Measurements from ENCODE around the gene PXDN. TPM values are rescaled to one million over a fixed set of nuclear protein-coding genes. Genes with fewer than 3 reads are reported as not detected.
"Not testable (repeated sequence)": the region's sequence is repeated elsewhere in the genome, so short reads cannot be mapped to it uniquely, and the experiment has no call there.

PXDN gene
- total RNA-seq, 2 experiments from 2014 or later = 1.3 to 1.4 TPM

DNA sequence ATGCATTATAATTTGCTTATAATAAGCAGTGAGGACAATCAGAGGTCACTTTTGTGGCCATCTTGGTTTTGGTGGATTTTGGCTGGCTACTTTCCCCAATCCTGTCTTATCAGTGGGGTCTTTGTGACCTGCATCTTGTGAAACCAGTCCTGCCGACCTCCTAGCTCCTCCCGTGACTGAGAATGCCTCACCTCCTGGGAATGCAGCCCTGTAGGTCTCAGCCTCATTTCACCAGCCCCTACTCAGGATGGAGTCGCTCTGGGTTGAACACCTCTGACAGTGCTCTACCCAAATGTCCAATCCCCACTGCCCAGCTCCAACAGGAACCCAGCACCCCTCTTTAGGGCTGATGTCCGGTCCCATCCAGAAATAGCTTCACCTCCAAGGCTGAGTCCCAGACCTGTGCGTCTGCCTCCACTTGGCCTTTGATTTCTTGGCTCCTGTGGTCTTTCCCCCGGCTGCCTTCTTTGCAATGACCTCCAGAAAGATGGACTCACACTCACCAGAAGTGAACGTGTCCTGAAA, 31.3 kb upstream of the PXDN start:
- CTCF ChIA-PET = no interaction called here

DNA sequence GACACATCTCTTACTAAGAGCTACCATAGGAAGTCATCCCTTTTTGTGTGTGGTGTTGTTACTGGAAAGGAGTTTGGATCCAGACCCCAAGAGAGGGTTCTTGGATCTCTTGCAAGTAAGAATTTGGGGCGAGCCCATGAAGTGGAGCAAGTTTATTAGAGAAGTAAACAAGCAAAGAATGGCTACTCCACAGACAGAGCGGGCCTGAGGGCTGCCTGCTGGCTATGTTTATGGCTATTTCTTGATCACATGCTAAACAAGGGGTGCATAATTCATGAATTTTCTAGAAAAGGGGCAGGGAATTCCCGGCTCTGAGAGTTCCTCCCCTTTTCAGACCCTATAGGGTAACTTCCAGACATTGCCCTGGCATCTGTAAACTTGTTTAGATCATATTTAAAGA, 30.6 kb upstream of the PXDN start:
- ChIA-PET CTCF (no interaction called here), POLR2A (no interaction called here)

More for the DNA sequence above, 31.3 kb upstream of the PXDN start:
- POLR2A ChIA-PET = no interaction called here

- CTCF ChIA-PET = no interaction called here
- POLR2A ChIA-PET = no interaction called here
Observed at GRCh38 chr2:1773883-1774282, 29.6 kb upstream of the PXDN start.

GRCh38 chr2:1772471-1773267, 28.4 kb upstream of the PXDN start:
- POLR2A ChIA-PET = no interaction called here
- CTCF ChIA-PET = no interaction called here

GRCh38 chr2:1771626-1772280, 27.4 kb upstream of the PXDN start:
- ChIA-PET CTCF (no interaction called here), POLR2A (no interaction called here)

DNA sequence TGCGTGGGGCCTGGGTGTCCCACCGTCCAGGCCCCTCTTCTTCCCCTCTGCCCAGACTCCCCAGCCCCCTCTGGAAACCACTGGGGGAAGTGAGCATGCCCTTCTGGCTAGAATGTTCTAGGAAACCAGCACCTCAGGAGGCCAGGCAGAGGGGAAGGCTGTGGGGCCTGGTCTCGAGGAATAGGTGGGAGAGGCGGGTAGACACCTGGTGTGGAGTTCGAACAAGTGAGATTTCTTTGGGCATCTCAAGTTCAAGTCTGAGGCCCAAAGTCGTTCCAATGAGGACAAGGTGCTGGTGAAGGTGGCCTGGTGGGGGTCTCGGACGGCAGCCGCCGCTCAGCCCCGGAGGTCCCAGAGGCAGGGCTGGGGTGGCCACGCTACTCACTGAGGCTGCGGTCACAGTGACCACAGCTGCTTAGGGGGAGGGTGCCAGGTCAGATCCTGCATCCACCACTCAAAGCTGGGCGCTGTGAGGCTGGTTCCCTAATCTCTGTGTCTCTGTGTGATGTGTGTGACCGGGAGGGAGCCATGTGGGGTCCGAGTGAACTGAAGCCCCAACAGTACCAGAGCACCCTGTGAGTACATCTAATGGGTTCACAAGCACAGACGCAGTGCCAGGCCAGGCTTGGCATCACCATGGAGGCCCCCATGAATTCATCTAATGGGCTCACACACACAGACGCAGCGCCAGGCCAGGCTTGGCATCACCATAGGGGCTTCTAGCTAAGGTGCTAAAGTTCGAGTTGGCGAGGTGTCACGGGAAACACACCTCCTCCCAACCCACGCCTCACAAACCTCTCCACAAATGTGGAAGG, 26.5 kb upstream of the PXDN start:
- CTCF ChIA-PET = no interaction called here
- POLR2A ChIA-PET = no interaction called here

- CTCF ChIA-PET = interaction anchor here (1.4 kb wide), 1 partner anchor 19 kb away, joined by 4 read pairs; no protein-coding TSS in a partner anchor
- POLR2A ChIA-PET = no interaction called here
Observed at GRCh38 chr2:1769703-1770422, 25.5 kb upstream of the PXDN start.

DNA sequence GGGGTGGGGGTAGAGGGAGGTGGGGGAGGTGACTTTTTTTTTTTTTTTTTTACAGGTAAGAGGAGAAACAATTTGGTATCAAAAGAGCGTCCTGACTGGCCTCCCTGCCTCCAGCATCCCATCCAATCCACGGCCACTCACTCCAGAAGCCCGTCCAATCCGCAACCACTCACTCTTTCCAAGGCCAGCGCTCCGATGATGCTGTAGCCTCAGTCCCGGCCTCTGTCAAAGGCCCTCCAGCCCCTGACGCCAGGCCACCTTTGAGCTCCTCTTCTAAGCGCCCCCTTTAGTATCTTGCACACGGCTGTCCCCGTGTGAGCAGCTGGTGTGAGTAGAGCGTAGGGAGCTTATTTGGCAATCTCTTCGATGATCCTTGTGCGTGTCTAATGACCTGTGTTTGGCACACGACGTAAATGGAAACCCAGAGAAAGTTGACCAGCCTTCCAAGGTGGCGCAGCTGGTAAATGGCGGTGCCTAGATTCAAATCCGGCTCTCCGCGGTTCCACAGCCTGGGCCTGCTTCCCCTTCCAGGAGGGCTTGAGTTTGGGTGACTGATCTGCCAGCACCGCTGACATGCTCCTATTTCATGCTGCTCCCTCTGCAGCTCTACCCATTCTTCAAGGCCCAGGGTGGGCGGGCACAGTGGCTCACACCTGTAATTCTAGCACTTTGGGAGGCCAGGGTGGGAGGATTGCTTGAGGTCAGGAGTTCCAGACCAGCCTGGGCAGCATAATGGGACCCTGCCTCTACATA, 23.8 kb upstream of the PXDN start:
- ChIA-PET POLR2A (no interaction called here), CTCF (no interaction called here)

- POLR2A ChIA-PET = no interaction called here
- CTCF ChIA-PET = interaction anchor here (1.1 kb wide), 1 partner anchor 12 kb away, joined by 3 read pairs; no protein-coding TSS in a partner anchor
Observed at GRCh38 chr2:1766851-1767811, 22.8 kb upstream of the PXDN start.

GRCh38 chr2:1766425-1766824, 22.1 kb upstream of the PXDN start:
- POLR2A ChIA-PET = no interaction called here
- CTCF ChIA-PET = interaction anchor here (1.1 kb wide), 1 partner anchor 11 kb away, joined by 3 read pairs; no protein-coding TSS in a partner anchor

- POLR2A ChIA-PET, CTCF ChIA-PET: not testable (repeated sequence)
Observed at GRCh38 chr2:1765201-1765600, 20.9 kb upstream of the PXDN start.

DNA sequence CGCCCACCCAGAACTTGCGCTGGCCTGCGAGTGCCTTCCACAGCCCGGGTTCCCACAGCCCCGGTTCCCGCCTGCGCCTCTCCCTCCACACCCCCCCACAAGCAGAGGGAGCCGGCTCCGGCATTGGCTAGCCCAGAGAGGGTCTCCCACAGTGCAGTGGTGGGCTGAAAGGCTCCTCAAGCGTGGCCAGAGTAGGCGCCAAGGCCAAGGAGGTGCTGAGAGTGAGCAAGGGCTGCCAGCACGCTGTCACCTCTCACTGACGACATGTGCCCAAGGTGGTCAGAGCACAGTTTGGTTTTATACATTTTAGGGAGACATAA, 15.3 kb upstream of the PXDN start:
- POLR2A ChIA-PET = no interaction called here
- CTCF ChIA-PET = no interaction called here

DNA sequence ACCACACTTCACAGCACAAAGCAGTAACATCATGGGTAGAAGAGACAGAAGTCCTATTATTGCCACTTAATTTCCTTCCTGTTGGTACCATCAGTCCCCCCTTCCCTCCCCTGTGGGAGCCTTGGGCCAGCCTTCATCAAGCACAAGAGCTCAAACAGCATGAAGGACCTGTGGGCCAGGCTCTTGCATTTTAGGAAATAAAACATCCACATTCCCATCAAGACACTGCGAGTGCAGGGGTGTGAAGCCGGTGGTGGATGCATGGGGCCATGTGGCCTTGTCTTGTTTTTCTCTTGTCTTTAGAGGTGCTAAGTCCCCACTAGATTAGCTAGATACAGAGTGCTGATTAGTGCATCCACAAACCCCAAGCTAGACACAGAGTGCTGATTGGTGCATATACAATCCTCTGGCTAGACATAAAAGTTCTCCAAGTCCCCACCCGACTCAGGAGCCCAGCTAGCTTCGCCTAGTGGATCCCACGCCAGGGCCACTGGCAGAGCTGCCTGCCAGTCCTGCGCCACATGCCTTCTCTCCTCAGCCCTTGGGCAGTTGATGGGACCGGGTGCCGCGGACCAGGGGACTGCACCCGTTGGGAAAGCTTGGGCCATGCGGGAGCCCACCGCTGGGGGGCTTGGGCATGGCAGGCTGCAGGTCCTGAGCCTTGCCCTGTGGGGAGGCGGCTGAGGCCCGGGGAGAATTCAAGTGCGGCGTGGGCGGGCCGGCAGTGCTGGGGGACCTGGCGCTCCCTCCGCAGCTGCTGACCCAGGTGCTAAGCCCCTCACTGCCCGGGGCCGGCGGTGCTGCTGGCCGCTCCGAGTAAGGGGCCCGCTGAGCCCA, 14.7 kb upstream of the PXDN start:
- CTCF ChIA-PET = no interaction called here

GRCh38 chr2:1758171-1758570, 13.9 kb upstream of the PXDN start:
- POLR2A ChIA-PET = no interaction called here

More for the DNA sequence above, 14.7 kb upstream of the PXDN start:
- POLR2A ChIA-PET = no interaction called here

DNA sequence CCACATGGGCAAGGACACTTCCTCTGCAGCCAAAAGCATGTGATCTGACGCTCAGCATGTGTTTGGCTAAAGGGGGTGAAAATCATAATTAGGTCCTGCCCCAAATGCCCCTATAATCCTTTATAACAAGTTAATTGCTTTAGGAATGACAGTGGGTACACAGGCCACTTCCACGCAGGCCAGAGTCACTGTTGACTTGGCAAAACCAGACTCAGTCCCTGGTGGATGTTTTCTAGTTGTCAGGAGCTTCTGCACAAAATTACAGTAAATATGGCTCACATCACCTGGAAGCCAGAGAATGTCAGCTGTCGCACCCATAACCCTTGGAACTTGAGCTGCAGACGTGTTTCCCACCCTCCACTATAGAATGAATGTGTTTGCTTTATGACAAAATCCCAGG, 13.3 kb upstream of the PXDN start:
- ChIA-PET CTCF (interaction anchor here (0.6 kb wide), 1 partner anchor 876 kb away, joined by 3 read pairs; no protein-coding TSS in a partner anchor), POLR2A (no interaction called here)

More at GRCh38 chr2:1758171-1758570, 13.9 kb upstream of the PXDN start:
- CTCF ChIA-PET = interaction anchor here (0.6 kb wide), 1 partner anchor 877 kb away, joined by 3 read pairs; no protein-coding TSS in a partner anchor

DNA sequence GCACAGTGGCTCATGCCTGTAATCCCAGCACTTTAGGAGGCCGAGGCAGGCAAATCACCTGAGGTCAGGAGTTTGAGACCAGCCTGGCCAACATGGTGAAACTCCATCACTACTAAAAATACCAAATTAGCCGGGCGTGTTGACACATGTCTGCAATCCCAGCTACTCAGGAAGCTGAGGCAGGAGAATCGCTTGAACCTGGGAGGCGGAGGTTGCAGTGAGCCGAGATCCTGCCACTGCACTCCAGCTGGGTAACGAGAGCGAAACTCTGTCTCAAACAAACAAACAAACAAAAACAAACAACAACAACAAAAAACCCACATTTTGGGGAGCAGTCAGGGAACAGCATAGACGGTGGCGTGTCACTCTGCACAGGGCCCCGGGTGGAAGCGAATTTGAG, 12.8 kb upstream of the PXDN start:
- POLR2A ChIA-PET, CTCF ChIA-PET: not testable (repeated sequence)

- ChIA-PET POLR2A (no interaction called here), CTCF (no interaction called here)
Observed at GRCh38 chr2:1756456-1756855, 12.1 kb upstream of the PXDN start.
